ENCODE data around the gene RECQL5.
"Not testable (repeated sequence)": the region's sequence is repeated elsewhere in the genome, so short reads cannot be mapped to it uniquely, and the experiment has no call there.

The RECQL5 gene

DNA sequence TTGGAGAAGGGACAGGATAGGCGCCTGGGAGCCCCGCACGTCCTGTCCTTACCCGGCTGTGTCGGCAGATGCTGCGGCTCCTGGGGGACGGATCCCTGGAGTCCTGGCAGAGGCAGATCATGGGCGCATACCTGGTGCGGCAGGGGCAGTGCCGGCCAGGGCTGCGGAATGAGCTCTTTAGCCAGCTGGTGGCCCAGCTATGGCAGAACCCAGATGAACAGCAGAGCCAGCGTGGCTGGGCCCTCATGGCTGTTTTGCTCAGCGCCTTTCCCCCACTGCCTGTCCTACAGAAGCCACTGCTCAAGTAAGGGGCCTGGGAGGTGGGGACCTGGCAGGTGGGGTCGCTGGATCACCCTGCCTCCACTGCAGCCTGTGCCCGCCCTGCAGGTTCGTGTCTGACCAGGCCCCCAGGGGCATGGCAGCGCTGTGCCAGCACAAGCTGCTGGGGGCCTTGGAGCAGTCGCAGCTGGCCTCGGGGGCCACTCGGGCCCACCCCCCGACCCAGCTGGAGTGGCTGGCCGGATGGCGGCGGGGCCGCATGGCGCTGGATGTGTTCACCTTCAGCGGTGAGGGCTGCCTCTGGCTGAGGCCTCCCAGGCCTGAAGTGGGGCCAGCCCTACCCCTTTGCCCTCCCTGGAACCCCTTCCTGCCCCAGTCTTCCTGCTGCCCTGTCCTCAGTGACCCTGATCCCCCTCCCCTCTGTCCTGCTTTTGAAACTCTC, 53.9 kb downstream of the RECQL5 start:
- DNase-seq: no peak

DNA sequence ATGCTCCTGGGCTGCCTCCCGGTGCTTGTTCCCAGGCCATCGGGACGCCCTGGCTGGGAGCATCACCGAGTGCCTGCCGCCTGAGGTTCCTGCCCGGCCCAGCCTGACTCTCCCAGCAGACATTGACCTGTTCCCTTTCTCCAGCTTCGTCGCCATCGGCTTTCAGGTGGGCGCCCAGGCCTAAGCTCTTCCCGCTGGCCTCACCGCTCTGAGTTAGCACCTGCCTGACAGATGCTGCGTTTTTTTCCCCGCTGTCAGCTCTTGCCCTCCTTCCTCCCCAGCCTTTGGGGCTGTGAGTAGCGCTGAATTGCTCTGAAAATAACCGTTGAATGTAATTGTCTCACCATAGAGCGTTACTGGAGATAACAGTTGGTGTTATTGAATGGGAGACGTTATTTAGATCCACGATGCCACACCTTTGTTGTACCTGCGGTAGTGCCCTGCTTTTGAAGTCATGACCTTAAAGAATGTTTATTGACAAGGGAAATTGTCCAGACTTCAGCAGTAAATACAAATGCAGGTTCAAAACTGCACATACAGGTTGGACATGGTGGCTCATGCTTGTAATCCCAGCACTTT, 55.0 kb downstream of the RECQL5 start:
- DNase-seq: no peak

GRCh38 chr17:75610103-75610984, 56.6 kb downstream of the RECQL5 start:
- DNase-seq: no peak

DNA sequence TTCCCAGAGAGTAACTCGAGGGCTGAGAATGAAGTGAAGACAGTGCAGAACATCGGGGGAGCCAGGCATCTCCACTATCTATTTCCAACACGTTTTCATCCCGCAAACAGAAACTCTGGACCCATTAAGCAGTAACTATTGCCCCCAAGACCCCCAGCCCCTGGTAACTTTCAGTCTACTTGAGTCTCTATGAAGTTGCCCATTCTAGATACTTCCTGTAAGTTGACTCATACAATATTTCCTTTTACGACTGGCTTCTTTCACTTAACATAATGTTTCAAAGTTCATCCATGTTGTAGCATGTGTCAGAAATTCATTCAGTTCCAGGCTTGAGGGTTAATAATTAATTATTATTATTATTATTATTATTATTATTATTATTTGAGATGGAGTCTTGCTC, 59.9 kb downstream of the RECQL5 start:
- DNase-seq: no peak

DNA sequence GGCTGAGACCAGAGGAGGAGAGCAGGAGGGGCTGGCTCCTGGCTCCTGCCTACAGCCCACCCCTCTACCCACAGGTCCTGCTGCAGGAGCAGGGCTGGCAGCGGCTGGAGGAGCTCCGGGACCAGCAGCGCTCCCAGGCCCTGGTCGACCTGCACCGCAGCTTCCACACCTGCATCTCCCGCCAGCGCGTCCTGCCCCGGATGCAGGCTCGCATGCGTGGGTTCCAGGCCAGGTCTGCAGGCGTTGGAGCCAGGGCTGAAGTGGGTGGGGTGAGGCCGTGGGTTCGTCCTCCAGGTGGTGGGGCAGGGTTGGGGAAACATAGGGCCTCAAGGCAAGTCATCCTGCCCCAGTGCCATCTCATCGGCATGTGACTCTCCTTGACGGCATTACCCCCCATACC, 61.2 kb downstream of the RECQL5 start:
- DNase-seq: no peak

DNA sequence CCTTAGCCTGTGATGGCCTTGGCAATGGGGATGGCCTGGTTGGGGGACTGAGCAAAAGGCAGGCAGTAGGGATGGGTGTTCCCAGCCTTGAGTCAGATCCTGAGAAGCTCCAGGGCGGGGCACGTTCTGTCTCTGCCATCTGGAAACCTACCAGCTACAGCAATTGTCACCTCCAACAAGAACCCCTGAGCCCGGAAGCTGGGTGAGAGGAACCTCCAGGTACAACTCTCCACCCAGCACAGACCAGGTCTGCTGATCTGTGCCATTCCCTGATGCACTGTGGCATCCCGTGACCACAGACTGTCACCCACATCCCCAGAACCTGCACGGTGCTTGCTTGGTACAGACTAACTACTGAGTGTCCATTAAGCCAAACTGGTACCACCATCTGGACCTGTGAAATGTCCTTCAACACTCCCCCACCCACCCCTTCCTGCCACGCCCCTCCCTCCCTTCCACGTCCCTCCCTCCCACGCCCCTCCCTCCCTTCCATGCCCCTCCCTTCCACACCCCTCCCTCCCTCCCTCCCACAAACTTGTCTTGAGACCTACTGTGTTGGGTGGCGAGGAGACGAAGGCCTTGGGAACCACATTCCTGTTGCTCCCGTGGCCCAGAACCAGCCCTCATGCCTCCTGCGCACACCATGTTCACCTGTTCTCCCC, 62.8 kb downstream of the RECQL5 start:
- no peak for DNase-seq

DNA sequence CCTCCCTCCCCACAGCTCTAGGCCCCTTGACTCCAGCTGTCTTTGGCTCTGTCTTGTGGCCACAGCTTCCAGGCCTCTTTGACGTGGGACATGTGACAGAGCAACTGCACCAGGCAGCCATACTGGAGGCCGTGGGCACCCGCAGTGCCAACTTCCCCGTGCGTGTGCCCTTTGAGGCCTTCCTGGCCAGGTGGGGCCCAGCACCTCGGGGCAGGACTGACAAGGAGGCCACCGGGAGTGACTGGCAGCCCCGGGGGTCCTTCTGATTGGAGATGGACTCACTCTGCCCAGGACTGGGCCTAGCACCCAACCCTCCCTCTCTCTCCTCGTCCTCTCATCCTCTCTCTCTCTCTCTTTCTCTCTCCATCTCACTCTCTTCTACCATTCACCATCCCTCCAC, 63.8 kb downstream of the RECQL5 start:
- DNase-seq: no peak

DNA sequence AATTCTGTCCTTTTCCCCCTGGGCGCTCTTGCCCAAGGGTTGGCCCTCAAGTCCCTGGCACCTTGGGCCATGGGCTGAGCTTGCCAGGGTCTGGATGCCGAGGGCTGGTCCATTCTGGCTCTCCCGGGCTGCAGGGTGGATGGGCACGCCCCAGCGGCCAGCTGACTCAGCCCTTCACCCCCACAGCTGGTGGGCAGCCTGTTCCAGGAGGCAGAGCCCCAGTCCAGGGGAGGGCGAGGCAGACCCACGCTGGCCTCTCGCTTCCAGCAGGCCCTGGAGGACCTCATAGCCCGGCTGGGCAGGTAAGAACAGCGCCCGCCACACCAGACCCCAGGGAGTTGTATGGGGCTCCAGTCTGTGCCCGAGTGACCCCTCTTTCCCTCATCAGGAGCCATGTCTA, 64.3 kb downstream of the RECQL5 start:
- DNase-seq: no peak

- DNase-seq: peak; percentile 87
These were observed 65.6 kb downstream of the RECQL5 start for GRCh38 chr17:75601057-75601987.

DNA sequence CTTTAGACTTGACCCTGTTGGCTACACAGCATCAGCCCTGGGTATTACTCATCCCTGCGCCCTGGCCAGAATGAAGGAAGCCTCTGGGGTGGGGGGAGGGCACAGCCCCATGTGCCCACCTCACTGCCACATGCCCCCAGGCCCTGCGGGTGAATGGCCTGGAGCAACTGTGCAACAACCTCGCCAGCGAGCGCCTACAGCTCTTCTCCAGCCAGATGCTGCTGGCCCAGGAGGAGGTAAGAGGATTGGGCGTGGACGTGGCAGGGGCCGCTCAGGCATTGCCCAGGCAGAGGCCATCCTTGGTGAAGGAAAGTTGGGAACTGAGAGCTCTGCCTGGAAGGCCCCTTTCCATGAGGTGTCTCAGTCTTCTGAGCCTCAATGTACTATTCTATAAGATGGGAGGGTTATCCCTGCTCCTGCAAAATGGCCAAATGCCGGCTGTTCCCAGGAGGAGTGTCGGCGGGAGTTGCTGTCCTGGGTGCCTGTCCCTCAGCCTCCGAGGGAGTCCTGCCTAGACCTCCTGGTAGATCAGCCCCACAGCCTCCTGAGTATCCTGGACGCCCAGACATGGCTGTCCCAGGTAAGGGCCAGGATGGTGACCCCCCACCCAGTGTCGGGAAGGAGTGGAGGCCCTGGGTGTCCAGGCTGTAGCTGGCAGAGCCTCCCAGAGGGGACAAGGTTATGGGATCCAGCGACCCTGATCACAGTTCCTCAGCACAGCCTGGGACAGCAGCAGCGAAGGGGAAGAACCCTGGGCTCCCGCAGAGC, 70.5 kb downstream of the RECQL5 start:
- no peak for DNase-seq

- no peak for DNase-seq
These were observed 71.0 kb downstream of the RECQL5 start for GRCh38 chr17:75595920-75596313.

- no peak for DNase-seq
These were observed 71.6 kb downstream of the RECQL5 start for GRCh38 chr17:75595284-75595919.

GRCh38 chr17:75594499-75595283, 72.3 kb downstream of the RECQL5 start:
- no peak for DNase-seq

GRCh38 chr17:75593430-75593829, 73.5 kb downstream of the RECQL5 start:
- DNase-seq: not testable (repeated sequence)

- no peak for DNase-seq
These were observed 74.5 kb downstream of the RECQL5 start for GRCh38 chr17:75592348-75593020.

- no peak for DNase-seq
These were observed 75.1 kb downstream of the RECQL5 start for GRCh38 chr17:75591722-75592302.

GRCh38 chr17:75590849-75591721, 75.9 kb downstream of the RECQL5 start:
- no peak for DNase-seq

- DNase-seq: no peak
These were observed 76.6 kb downstream of the RECQL5 start for GRCh38 chr17:75590314-75590761.

Data from hematopoietic multipotent progenitor cell treated with erythropoietin and hydrocortisone succinate and interleukin-3 and kit ligand, for 4 days (in vitro differentiated cells).